Upper lobe of left lung (tissue), 6 donors: Measurements from ENCODE around the gene BRMS1. TPM values are rescaled to one million over a fixed set of nuclear protein-coding genes. Genes with fewer than 3 reads are reported as not detected.
"Not testable (repeated sequence)": the region's sequence is repeated elsewhere in the genome, so short reads cannot be mapped to it uniquely, and the experiment has no call there.

Experiments used
- ATAC-seq, 2 donors: fragments of 200-7000 bp; cut with Tn5 transposase; one replicate each; pipeline ENCODE4 v1.9.1; 2022; ENCODE audit warnings: mild to moderate bottlenecking in 2 of 2, moderate library complexity in 2 of 2; ENCODE audit not compliant: low FRiP score in 2 of 2
- DNase-seq, 2 donors: peaks; one replicate each; pipeline ENCODE4 v3.0.0-alpha.2; 2019 to 2020
- H3K27ac ChIP-seq, 4 donors: fragments of 200-600 bp; sonication (generic); one replicate each; pipeline ENCODE4 v1.5.1; 2016 to 2019
- H3K27me3 ChIP-seq, 4 donors: fragments of 200-600 bp; sonication (generic); one replicate each; pipeline ENCODE4 v1.5.1; 2017 to 2019
- H3K36me3 ChIP-seq, 4 donors: fragments of 200-600 bp; sonication (generic); one replicate each; pipeline ENCODE4 v1.5.1; 2016 to 2019
- H3K4me1 ChIP-seq, 4 donors: fragments of 200-600 bp; sonication (generic); one replicate each; pipeline ENCODE4 v1.5.1; 2018 to 2019
- H3K4me3 ChIP-seq, 4 donors: fragments of 200-600 bp; sonication (generic); one replicate each; pipeline ENCODE4 v1.5.1; 2017 to 2019; ENCODE audit warnings: mild to moderate bottlenecking in 2 of 4, moderate library complexity in 1 of 4
- H3K9me3 ChIP-seq, 4 donors: fragments of 200-600 bp; sonication (generic); one replicate each; pipeline ENCODE4 v1.5.1; 2018 to 2019
- CTCF ChIP-seq, 6 experiments: fragments of 450-650 bp in 4 of 6; fragments of 200-600 bp in 2 of 6; sonication (generic) in 2 of 6; IDR thresholded peaks; one replicate each; pipeline ENCODE4 v1.5.1; 2016 to 2019; ENCODE audit warnings: antibody characterized with exemption in 6 of 6
- EP300 ChIP-seq, 4 donors: sonication (generic); formaldehyde crosslinking; IDR thresholded peaks; one replicate each; pipeline ENCODE4 v1.5.1; 2017; ENCODE audit warnings: antibody characterized with exemption in 4 of 4, control low read depth in 2 of 4
- POLR2A ChIP-seq, 4 donors: fragments of 450-650 bp; IDR thresholded peaks; one replicate each; pipeline ENCODE4 v1.5.1; 2016 to 2017; ENCODE audit warnings: antibody characterized with exemption in 4 of 4, mild to moderate bottlenecking in 2 of 4
- POLR2AphosphoS5 ChIP-seq, 2 donors: sonication (generic); formaldehyde crosslinking; IDR thresholded peaks; one replicate each; pipeline ENCODE4 v1.5.1; 2017; ENCODE audit warnings: antibody characterized with exemption in 2 of 2
- WGBS, 2 donors: methylation state at CpG; one replicate each; pipeline ENCODE4 v1.1.5; 2017 to 2018; 5-methylcytosine and 5-hydroxymethylcytosine counted together
- total RNA-seq, 6 donors: library from RNA; depleted of rRNA in 4 of 6; stranded (reverse); fragments of >200 nt in 4 of 6; gene quantifications; one replicate each; pipeline versions ENCODE4 v1.1.0 to v1.2.1, GENCODE V29; 2016 to 2021
- donor health status: DM: no; HTN: no; CAD: no; lungs with moderate emphysema.
- donor health status: DM: no; HTN: yes; CAD: no; lungs with severe emphysema.

Gene BRMS1
- total RNA-seq, 6 donors from 2014 or later: 34.8 to 63.8 (median 37.1) TPM

- Histone ChIP-seq H3K27me3 (no peaks in the 10 kb centered on the region), H3K27ac (peak overlapping the region in 1 of 4 donors; percentile 67), H3K9me3 (no peaks in the 10 kb centered on the region), H3K4me3 (no peak overlapping the region), H3K36me3 (no peaks in the 10 kb centered on the region), H3K4me1 (peaks cover 25 to 32% (median 27%) of the 10 kb centered on the region in 4 donors)
- ATAC-seq: no peak
- TF ChIP-seq POLR2A (IDR thresholded peaks at IDR 0.05): no peak
- TF ChIP-seq POLR2AphosphoS5 (IDR thresholded peaks at IDR 0.05): no peak
- TF ChIP-seq CTCF (IDR thresholded peaks at IDR 0.05): no peak
- TF ChIP-seq EP300 (IDR thresholded peaks at IDR 0.05): no peak
- 71 to 91% methylated on average over 4 to 8 of the region's 8 CpGs for WGBS, 2 donors
- DNase-seq: no peak
Measured at GRCh38 chr11:66325263-66325671, 19.6 kb downstream of the BRMS1 start.

- 54 to 81% methylated on average over 6 to 10 of the region's 10 CpGs for WGBS, 2 donors
- ATAC-seq: no peak
- H3K4me1 ChIP-seq: peaks cover 25 to 32% (median 27%) of the 10 kb centered on the region in 4 donors
Measured at GRCh38 chr11:66324664-66325063, 20.2 kb downstream of the BRMS1 start.

GRCh38 chr11:66323684-66324083, 21.2 kb downstream of the BRMS1 start:
- ATAC-seq: no peak
- TF ChIP-seq CTCF (IDR thresholded peaks at IDR 0.05): no peak
- no peak for TF ChIP-seq POLR2A (IDR thresholded peaks at IDR 0.05)
- TF ChIP-seq EP300 (IDR thresholded peaks at IDR 0.05): no peak
- no peak for TF ChIP-seq POLR2AphosphoS5 (IDR thresholded peaks at IDR 0.05)
- H3K36me3 ChIP-seq: no peaks in the 10 kb centered on the region

More at GRCh38 chr11:66324664-66325063, 20.2 kb downstream of the BRMS1 start:
- peak in 1 of 2 donors; percentile 77 for DNase-seq
- H3K27ac ChIP-seq: peak overlapping the region in 1 of 4 donors; percentile 30
- H3K4me3 ChIP-seq: no peak overlapping the region
- no peaks in the 10 kb centered on the region for H3K36me3 ChIP-seq
- no peak for TF ChIP-seq EP300 (IDR thresholded peaks at IDR 0.05)
- no peaks in the 10 kb centered on the region for H3K9me3 ChIP-seq
- H3K27me3 ChIP-seq: no peaks in the 10 kb centered on the region

GRCh38 chr11:66322732-66323427, 22.0 kb downstream of the BRMS1 start:
- H3K9me3 ChIP-seq: no peaks in the 10 kb centered on the region
- no peaks in the 10 kb centered on the region for H3K27me3 ChIP-seq
- no peak overlapping the region for H3K27ac ChIP-seq
- no peak overlapping the region for H3K4me3 ChIP-seq
- TF ChIP-seq POLR2A (IDR thresholded peaks at IDR 0.05): no peak
- no peak for TF ChIP-seq EP300 (IDR thresholded peaks at IDR 0.05)
- no peak for TF ChIP-seq CTCF (IDR thresholded peaks at IDR 0.05)
- DNase-seq: peak in 1 of 2 donors; percentile 78
- ATAC-seq: peak; percentile 48 to 84
- 86 to 88% methylated on average over 11 of the region's 11 CpGs for WGBS, 2 donors
- H3K36me3 ChIP-seq: no peaks in the 10 kb centered on the region
- peaks cover 18 to 27% (median 26%) of the 10 kb centered on the region in 4 donors for H3K4me1 ChIP-seq

More at GRCh38 chr11:66323684-66324083, 21.2 kb downstream of the BRMS1 start:
- H3K27me3 ChIP-seq: no peaks in the 10 kb centered on the region
- 88 to 94% methylated on average over 1 of the region's 1 CpG for WGBS, 2 donors
- peaks cover 18 to 27% (median 26%) of the 10 kb centered on the region in 4 donors for H3K4me1 ChIP-seq
- no peaks in the 10 kb centered on the region for H3K9me3 ChIP-seq
- no peak overlapping the region for H3K27ac ChIP-seq
- H3K4me3 ChIP-seq: no peak overlapping the region
- DNase-seq: no peak

- Histone ChIP-seq H3K27me3 (no peaks in the 10 kb centered on the region), H3K4me1 (peaks cover 24 to 29% (median 28%) of the 10 kb centered on the region in 4 donors), H3K36me3 (no peaks in the 10 kb centered on the region), H3K4me3 (no peak overlapping the region), H3K9me3 (no peaks in the 10 kb centered on the region), H3K27ac (no peak overlapping the region)
- no peak for ATAC-seq
- WGBS, 2 donors: 88 to 90% methylated on average over 4 of the region's 4 CpGs
- TF ChIP-seq POLR2A (IDR thresholded peaks at IDR 0.05): no peak
- no peak for TF ChIP-seq POLR2AphosphoS5 (IDR thresholded peaks at IDR 0.05)
- no peak for TF ChIP-seq EP300 (IDR thresholded peaks at IDR 0.05)
- no peak for TF ChIP-seq CTCF (IDR thresholded peaks at IDR 0.05)
- no peak for DNase-seq
Measured at GRCh38 chr11:66321606-66322005, 23.3 kb downstream of the BRMS1 start.

GRCh38 chr11:66320748-66321147, 24.2 kb downstream of the BRMS1 start:
- H3K9me3 ChIP-seq, H3K36me3 ChIP-seq, H3K4me3 ChIP-seq, H3K27me3 ChIP-seq, H3K27ac ChIP-seq, ATAC-seq, DNase-seq: not testable (repeated sequence)
- peaks cover 26 to 30% (median 27%) of the 10 kb centered on the region in 4 donors for H3K4me1 ChIP-seq
- WGBS, 2 donors: 83 to 93% methylated on average over 6 of the region's 6 CpGs

GRCh38 chr11:66320289-66320688, 24.6 kb downstream of the BRMS1 start:
- not testable (repeated sequence) for H3K4me3 ChIP-seq, DNase-seq, H3K27me3 ChIP-seq, H3K9me3 ChIP-seq, H3K27ac ChIP-seq, ATAC-seq, H3K36me3 ChIP-seq
- WGBS, 2 donors: 94 to 98% methylated on average over 2 of the region's 2 CpGs
- peaks cover 26 to 30% (median 27%) of the 10 kb centered on the region in 4 donors for H3K4me1 ChIP-seq
